HG03439 (cell line): ENCODE measurements around the gene NADSYN1.

Experiments
- ATAC-seq: cut with Tn5 transposase; IDR thresholded peaks from one replicate; pipeline ENCODE4 v1.9.1; 2021; ENCODE audit warnings: mild to moderate bottlenecking, moderate library complexity; ENCODE audit not compliant: unreplicated experiment

Gene NADSYN1

GRCh38 chr11:71542879-71543777, 90.1 kb downstream of the NADSYN1 start:
- no peak for ATAC-seq

- ATAC-seq: no peak
These were observed 90.9 kb downstream of the NADSYN1 start for GRCh38 chr11:71543866-71544265.

GRCh38 chr11:71544525-71545214, 91.7 kb downstream of the NADSYN1 start:
- ATAC-seq: no peak

DNA sequence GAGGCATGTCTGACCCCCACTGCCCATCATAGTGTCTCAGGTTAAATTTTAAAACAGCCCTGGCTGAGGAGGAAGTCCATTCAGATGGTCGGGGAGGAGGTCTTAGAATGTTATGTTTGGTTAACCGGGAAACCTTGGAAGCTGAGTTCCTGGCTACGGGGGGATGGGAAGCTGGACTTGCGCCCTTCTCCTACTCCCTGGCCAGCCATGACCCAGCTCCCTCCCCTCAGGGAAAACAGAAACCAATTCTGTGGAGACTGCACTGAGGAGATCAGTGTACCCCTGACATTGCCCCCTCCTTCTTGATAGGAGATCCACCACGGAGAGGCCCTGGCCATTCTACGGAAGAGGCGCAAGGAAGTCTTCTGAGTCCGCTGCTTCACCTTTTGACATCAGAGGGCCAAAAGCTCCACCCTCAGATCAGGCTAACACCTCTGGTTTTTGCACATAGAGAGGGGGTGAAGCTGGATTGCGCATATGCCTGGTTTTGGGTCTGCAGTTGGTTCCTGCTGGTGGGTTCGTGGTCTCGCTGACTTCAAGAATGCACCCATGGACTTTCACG, 92.5 kb downstream of the NADSYN1 start:
- no peak for ATAC-seq

GRCh38 chr11:71548120-71548519, 95.1 kb downstream of the NADSYN1 start, which contains the start of gene KRTAP5-9:
Gene KRTAP5-9 (plus strand): TSS chr11:71548420. CDS start chr11:71548658, 238 bp downstream.
- no peak for ATAC-seq

GRCh38 chr11:71548716-71549151, 95.7 kb downstream of the NADSYN1 start:
- ATAC-seq: no peak
